CD4-positive, alpha-beta T cell treated with Interleukin-6 for 4 hours (primary cell): Measurements from ENCODE around the gene CFDP1.

Experiments
- DNase-seq: peaks from one replicate; pipeline ENCODE4 v3.0.0-alpha.2; 2020; ENCODE audit warnings: mixed read lengths

CFDP1 gene

GRCh38 chr16:75263963-75264445 is 169.3 kb downstream of the CFDP1 start:
- no peak for DNase-seq

- no peak for DNase-seq
These were observed 169.9 kb downstream of the CFDP1 start for GRCh38 chr16:75263291-75263962.

- no peak for DNase-seq
These were observed 170.5 kb downstream of the CFDP1 start for GRCh38 chr16:75262800-75263127.

GRCh38 chr16:75262104-75262799 is 171.1 kb downstream of the CFDP1 start:
- no peak for DNase-seq

- no peak for DNase-seq
These were observed 171.7 kb downstream of the CFDP1 start for GRCh38 chr16:75261590-75262078.

GRCh38 chr16:75260851-75261589 is 172.3 kb downstream of the CFDP1 start:
- no peak for DNase-seq

- no peak for DNase-seq
These were observed 174.5 kb downstream of the CFDP1 start for GRCh38 chr16:75258807-75259141.

GRCh38 chr16:75257886-75258806 is 175.2 kb downstream of the CFDP1 start:
- DNase-seq, result no peak

- DNase-seq, result no peak
These were observed 176.5 kb downstream of the CFDP1 start for GRCh38 chr16:75256696-75257343.

- DNase-seq, result no peak
These were observed 177.2 kb downstream of the CFDP1 start for GRCh38 chr16:75256059-75256571.

- no peak for DNase-seq
These were observed 178.9 kb downstream of the CFDP1 start for GRCh38 chr16:75254359-75254837.

GRCh38 chr16:75252946-75253911 is 180.1 kb downstream of the CFDP1 start:
- no peak for DNase-seq

GRCh38 chr16:75252049-75252864 is 181.0 kb downstream of the CFDP1 start:
- DNase-seq, result no peak

GRCh38 chr16:75251280-75252048 is 181.8 kb downstream of the CFDP1 start, which contains the start of gene BCAR1:
BCAR1 (minus strand) TSS chr16:75251624; CDS start chr16:75251482, 142 bp downstream.
- peak; percentile 18 for DNase-seq

- peak; percentile 7 for DNase-seq
These were observed 182.5 kb downstream of the CFDP1 start for GRCh38 chr16:75250809-75251279.

- no peak for DNase-seq
These were observed 183.1 kb downstream of the CFDP1 start for GRCh38 chr16:75250089-75250808.

GRCh38 chr16:75249441-75249840 is 183.9 kb downstream of the CFDP1 start:
- no peak for DNase-seq
